ENCODE measurements around the gene HCAR3. TPM values are rescaled to one million over a fixed set of nuclear protein-coding genes. Genes with fewer than 3 reads are reported as not detected.

The HCAR3 gene
- total and polyA plus RNA-seq, 4 donors, result 0.08 to 1.3 (median 0.10) TPM; not detected in 1

DNA sequence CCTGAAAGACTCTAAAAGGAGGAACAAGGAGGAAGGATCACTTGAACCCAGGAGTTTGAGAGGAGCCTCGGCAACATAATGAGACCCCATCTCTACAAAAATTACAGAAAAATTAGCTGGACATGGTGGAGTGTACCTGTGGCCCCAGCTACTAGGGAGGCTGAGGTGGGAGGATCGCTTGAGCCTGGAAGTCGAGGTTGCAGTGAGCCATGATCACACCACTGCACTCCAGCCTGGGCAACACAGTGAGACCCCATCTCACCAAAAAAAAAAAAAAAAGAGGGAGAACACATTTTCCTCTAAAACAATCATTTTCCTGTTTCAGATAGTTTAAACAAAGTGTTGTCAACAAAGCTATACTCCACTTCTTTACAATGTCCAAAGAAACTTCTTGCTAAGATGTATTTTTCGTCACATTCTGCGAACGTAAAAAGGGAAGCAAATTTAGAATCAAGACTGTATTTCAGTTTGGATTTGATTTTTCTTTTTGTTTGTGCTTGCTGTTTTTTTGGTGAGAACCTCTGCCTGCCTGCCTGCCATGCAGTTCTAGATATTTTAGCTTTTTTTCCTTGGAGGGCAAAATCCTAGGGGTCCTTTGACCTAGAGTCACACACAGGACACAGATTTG, 9.0 kb upstream of the HCAR3 start:
- H3K4me3 ChIP-seq (ENCODE audit: low read depth in 1 of 3, low read length in 3 of 3), result no peak overlapping the region
- H3K9me3 ChIP-seq (ENCODE audit: control insufficient read depth in 4 of 4, low read length in 3 of 4), result no peaks in the 10 kb centered on the region
- 83% methylated on average over 6 of the region's 6 CpGs for WGBS
- DNase-seq (ENCODE audit: low spot score), result no peak
- H3K27ac ChIP-seq (ENCODE audit: low read depth in 1 of 2, low read length in 2 of 2), result no peak overlapping the region
- H3K9ac ChIP-seq (ENCODE audit: low read depth in 1 of 2, low read length in 2 of 2), result no peak overlapping the region
- H3K27me3 ChIP-seq (ENCODE audit: control insufficient read depth in 4 of 4, insufficient read depth in 4 of 4, low read length in 3 of 4), result no peaks in the 10 kb centered on the region
- no peak for TF ChIP-seq ZBTB33 (IDR thresholded peaks at IDR 0.05)
- TF ChIP-seq NR2F2 (IDR thresholded peaks at IDR 0.05), result no peak
- TF ChIP-seq FOXA2 (IDR thresholded peaks at IDR 0.05), result no peak
- no peak for TF ChIP-seq GABPA (IDR thresholded peaks at IDR 0.05 in 1 of 2, conservative IDR thresholded peaks at IDR 0.05 in 1 of 2)
- TF ChIP-seq FOXA1 (IDR thresholded peaks at IDR 0.05), result no peak
- TF ChIP-seq YY1 (IDR thresholded peaks at IDR 0.05), result no peak
- TF ChIP-seq HNF4A (conservative IDR thresholded peaks at IDR 0.05), result no peak
- TF ChIP-seq RXRA (IDR thresholded peaks at IDR 0.05), result no peak
- TF ChIP-seq, protein P1, sequence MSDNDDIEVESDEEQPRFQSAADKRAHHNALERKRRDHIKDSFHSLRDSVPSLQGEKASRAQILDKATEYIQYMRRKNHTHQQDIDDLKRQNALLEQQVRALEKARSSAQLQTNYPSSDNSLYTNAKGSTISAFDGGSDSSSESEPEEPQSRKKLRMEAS (IDR thresholded peaks at IDR 0.05), result no peak
- no peak for TF ChIP-seq ATF3 (IDR thresholded peaks at IDR 0.05)
- TF ChIP-seq CTCF (IDR thresholded peaks at IDR 0.05; ENCODE audit: low read depth, low read length, missing input control), result no peak
- TF ChIP-seq REST (IDR thresholded peaks at IDR 0.05), result no peak
- no peak for TF ChIP-seq HNF4G (IDR thresholded peaks at IDR 0.05)
- TF ChIP-seq TAF1 (conservative IDR thresholded peaks at IDR 0.05), result no peak
- TF ChIP-seq RAD21 (IDR thresholded peaks at IDR 0.05), result no peak
- H3K4me1 ChIP-seq (ENCODE audit: control insufficient read depth in 4 of 4, insufficient read depth in 4 of 4, low read length in 3 of 4), result peaks cover 0 to 3% (median 0%) of the 10 kb centered on the region in 4 donors
- no peaks in the 10 kb centered on the region for H3K36me3 ChIP-seq (ENCODE audit: control insufficient read depth in 4 of 4, insufficient read depth in 3 of 4, low read depth in 1 of 4, low read length in 3 of 4)
